HCT116 (cell line): ENCODE measurements around the gene SMR3A.

ENCODE experiments used
- EZH2 ChIP-seq: fragments of 200-600 bp; sonication (generic); IDR thresholded peaks from 2 replicates; pipeline ENCODE4 v1.6.1; 2017; ENCODE audit warnings: antibody characterized with exemption, mixed run types
- POLR2AphosphoS5 ChIP-seq: IDR thresholded peaks from 2 replicates; pipeline ENCODE4 v1.6.1; 2011; ENCODE audit warnings: mild to moderate bottlenecking, low read depth, low read length, moderate library complexity
- RAD21 ChIP-seq: IDR thresholded peaks from 2 replicates; pipeline ENCODE4 v1.6.1; 2012; ENCODE audit warnings: low read depth, mild to moderate bottlenecking
- YY1 ChIP-seq: IDR thresholded peaks from 2 replicates; pipeline ENCODE4 v1.6.1; 2011; ENCODE audit warnings: low read length, low read depth, moderate library complexity, mild to moderate bottlenecking; ENCODE audit not compliant: insufficient replicate concordance; ENCODE audit errors: extremely low read depth
- TF ChIP-seq, protein P1 (sequence below), 3 experiments: fragments of 200-600 bp in 1 of 3; sonication (generic) in 1 of 3; IDR thresholded peaks in 2 of 3; conservative IDR thresholded peaks in 1 of 3; 2 replicates each; pipeline ENCODE4 v1.5.1; 2012 to 2017; ENCODE audit warnings: low read depth in 2 of 3, low read length in 2 of 3, antibody characterized with exemption in 1 of 3, borderline replicate concordance in 1 of 3, control low read depth in 1 of 3, mild to moderate bottlenecking in 1 of 3, mixed read lengths in 1 of 3, mixed run types in 1 of 3, moderate library complexity in 1 of 3; ENCODE audit not compliant: insufficient read depth in 1 of 3
- TF ChIP-seq, protein P2 (sequence below): IDR thresholded peaks from 2 replicates; pipeline ENCODE4 v1.6.1; 2012; ENCODE audit warnings: low read depth
- TF ChIP-seq, protein P3 (sequence below): IDR thresholded peaks from 2 replicates; pipeline ENCODE4 v1.6.1; 2011; ENCODE audit warnings: mild to moderate bottlenecking, low read length, moderate library complexity; ENCODE audit not compliant: insufficient replicate concordance; ENCODE audit errors: extremely low read depth

DNA sequence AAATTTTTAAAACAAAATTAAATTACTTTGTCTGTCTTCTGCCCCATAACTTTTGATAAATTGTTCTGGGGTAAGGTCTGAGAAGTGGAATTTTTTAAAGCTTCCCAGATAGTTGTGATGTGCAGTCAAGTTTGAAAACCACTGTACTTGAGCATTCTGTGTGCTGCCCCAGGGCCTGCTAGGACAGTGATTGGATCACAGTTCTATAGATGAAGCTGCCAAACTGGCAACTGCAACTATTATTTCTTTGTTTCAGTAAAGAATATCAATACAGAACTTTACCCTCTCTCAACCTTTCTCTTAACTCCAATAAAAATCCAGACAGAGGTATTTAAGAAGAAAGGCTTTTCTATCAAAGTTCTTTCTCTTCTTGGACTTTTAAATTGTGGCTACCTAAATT is 37.0 kb downstream of the SMR3A start, which contains the start of gene OPRPN:
- TF ChIP-seq, protein P1, sequence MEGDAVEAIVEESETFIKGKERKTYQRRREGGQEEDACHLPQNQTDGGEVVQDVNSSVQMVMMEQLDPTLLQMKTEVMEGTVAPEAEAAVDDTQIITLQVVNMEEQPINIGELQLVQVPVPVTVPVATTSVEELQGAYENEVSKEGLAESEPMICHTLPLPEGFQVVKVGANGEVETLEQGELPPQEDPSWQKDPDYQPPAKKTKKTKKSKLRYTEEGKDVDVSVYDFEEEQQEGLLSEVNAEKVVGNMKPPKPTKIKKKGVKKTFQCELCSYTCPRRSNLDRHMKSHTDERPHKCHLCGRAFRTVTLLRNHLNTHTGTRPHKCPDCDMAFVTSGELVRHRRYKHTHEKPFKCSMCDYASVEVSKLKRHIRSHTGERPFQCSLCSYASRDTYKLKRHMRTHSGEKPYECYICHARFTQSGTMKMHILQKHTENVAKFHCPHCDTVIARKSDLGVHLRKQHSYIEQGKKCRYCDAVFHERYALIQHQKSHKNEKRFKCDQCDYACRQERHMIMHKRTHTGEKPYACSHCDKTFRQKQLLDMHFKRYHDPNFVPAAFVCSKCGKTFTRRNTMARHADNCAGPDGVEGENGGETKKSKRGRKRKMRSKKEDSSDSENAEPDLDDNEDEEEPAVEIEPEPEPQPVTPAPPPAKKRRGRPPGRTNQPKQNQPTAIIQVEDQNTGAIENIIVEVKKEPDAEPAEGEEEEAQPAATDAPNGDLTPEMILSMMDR (IDR thresholded peaks at IDR 0.05 in 2 of 3, conservative IDR thresholded peaks at IDR 0.05 in 1 of 3; ENCODE audit: borderline replicate concordance in 1 of 3, insufficient read depth in 1 of 3, low read depth in 2 of 3, low read length in 2 of 3), result no peak
- TF ChIP-seq, protein P2, sequence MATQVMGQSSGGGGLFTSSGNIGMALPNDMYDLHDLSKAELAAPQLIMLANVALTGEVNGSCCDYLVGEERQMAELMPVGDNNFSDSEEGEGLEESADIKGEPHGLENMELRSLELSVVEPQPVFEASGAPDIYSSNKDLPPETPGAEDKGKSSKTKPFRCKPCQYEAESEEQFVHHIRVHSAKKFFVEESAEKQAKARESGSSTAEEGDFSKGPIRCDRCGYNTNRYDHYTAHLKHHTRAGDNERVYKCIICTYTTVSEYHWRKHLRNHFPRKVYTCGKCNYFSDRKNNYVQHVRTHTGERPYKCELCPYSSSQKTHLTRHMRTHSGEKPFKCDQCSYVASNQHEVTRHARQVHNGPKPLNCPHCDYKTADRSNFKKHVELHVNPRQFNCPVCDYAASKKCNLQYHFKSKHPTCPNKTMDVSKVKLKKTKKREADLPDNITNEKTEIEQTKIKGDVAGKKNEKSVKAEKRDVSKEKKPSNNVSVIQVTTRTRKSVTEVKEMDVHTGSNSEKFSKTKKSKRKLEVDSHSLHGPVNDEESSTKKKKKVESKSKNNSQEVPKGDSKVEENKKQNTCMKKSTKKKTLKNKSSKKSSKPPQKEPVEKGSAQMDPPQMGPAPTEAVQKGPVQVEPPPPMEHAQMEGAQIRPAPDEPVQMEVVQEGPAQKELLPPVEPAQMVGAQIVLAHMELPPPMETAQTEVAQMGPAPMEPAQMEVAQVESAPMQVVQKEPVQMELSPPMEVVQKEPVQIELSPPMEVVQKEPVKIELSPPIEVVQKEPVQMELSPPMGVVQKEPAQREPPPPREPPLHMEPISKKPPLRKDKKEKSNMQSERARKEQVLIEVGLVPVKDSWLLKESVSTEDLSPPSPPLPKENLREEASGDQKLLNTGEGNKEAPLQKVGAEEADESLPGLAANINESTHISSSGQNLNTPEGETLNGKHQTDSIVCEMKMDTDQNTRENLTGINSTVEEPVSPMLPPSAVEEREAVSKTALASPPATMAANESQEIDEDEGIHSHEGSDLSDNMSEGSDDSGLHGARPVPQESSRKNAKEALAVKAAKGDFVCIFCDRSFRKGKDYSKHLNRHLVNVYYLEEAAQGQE, result no peak
- TF ChIP-seq EZH2 (no peak), RAD21 (no peak), POLR2AphosphoS5 (no peak), YY1 (no peak)
- TF ChIP-seq, protein P3, sequence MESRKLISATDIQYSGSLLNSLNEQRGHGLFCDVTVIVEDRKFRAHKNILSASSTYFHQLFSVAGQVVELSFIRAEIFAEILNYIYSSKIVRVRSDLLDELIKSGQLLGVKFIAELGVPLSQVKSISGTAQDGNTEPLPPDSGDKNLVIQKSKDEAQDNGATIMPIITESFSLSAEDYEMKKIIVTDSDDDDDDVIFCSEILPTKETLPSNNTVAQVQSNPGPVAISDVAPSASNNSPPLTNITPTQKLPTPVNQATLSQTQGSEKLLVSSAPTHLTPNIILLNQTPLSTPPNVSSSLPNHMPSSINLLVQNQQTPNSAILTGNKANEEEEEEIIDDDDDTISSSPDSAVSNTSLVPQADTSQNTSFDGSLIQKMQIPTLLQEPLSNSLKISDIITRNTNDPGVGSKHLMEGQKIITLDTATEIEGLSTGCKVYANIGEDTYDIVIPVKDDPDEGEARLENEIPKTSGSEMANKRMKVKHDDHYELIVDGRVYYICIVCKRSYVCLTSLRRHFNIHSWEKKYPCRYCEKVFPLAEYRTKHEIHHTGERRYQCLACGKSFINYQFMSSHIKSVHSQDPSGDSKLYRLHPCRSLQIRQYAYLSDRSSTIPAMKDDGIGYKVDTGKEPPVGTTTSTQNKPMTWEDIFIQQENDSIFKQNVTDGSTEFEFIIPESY, result no peak
